ENCODE measurements around the gene COIL.
"Not testable (repeated sequence)": the region's sequence is repeated elsewhere in the genome, so short reads cannot be mapped to it uniquely, and the experiment has no call there.

The COIL gene

GRCh38 chr17:56965241-56965640 lies 4.4 kb upstream of the COIL start:
- not testable (repeated sequence) for H3K36me3 Mint-ChIP-seq, H3K27ac Mint-ChIP-seq, ATAC-seq, H3K9me3 Mint-ChIP-seq, H3K4me3 Mint-ChIP-seq, H3K4me1 Mint-ChIP-seq
- DNase-seq (ENCODE audit: low spot score in 2 of 2): peak in 1 of 2 donors; percentile 44

- Mint-ChIP-seq H3K4me1 (peaks cover 12% of the 10 kb centered on the region), H3K27ac (no peak overlapping the region)
Measured at GRCh38 chr17:56956992-56957391, 3.9 kb downstream of the COIL start.

GRCh38 chr17:56949595-56949994 lies 11.3 kb downstream of the COIL start:
- H3K36me3 Mint-ChIP-seq: peaks cover 87% of the 10 kb centered on the region
- DNase-seq (ENCODE audit: low spot score in 2 of 2): no peak
- H3K4me1 Mint-ChIP-seq: no peaks in the 10 kb centered on the region
- H3K4me3 Mint-ChIP-seq: no peak overlapping the region
- ATAC-seq: no peak
- no peaks in the 10 kb centered on the region for H3K9me3 Mint-ChIP-seq
- H3K27ac Mint-ChIP-seq: no peak overlapping the region

More at GRCh38 chr17:56956992-56957391, 3.9 kb downstream of the COIL start:
- DNase-seq (ENCODE audit: low spot score in 2 of 2): no peak
- no peak overlapping the region for H3K4me3 Mint-ChIP-seq
- no peaks in the 10 kb centered on the region for H3K9me3 Mint-ChIP-seq
- peaks cover 21% of the 10 kb centered on the region for H3K36me3 Mint-ChIP-seq
- no peak for ATAC-seq

DNA sequence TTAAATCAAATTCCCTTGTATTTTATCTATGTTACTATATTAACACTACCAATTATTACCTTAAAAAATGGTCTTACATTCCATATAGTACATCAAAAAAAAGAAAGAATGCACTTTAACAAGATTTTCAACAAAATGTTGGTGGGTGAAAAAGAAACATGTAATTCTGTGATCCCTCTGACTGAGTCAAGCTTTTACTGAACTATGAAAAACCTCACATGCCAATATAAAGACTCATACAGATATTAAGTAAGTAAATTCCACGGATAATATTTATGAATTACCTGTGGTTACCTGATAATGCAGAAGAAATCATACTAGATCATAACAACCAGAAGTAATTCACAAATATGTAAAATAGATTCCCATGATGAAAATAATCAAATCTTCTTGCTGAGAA lies 12.4 kb downstream of the COIL start:
- H3K9me3 Mint-ChIP-seq: no peaks in the 10 kb centered on the region

GRCh38 chr17:56947741-56948140 lies 13.1 kb downstream of the COIL start:
- H3K36me3 Mint-ChIP-seq: peaks cover 95% of the 10 kb centered on the region
- H3K27ac Mint-ChIP-seq: no peak overlapping the region
- no peak for ATAC-seq
- no peak overlapping the region for H3K4me3 Mint-ChIP-seq
- H3K4me1 Mint-ChIP-seq: no peaks in the 10 kb centered on the region
- no peak for DNase-seq (ENCODE audit: low spot score in 2 of 2)
- no peaks in the 10 kb centered on the region for H3K9me3 Mint-ChIP-seq

More for the DNA sequence above, 12.4 kb downstream of the COIL start:
- H3K27ac Mint-ChIP-seq: no peak overlapping the region
- H3K36me3 Mint-ChIP-seq: peaks cover 96% of the 10 kb centered on the region
- ATAC-seq (no peak), DNase-seq (ENCODE audit: low spot score in 2 of 2) (no peak)
- H3K4me3 Mint-ChIP-seq: no peak overlapping the region
- no peaks in the 10 kb centered on the region for H3K4me1 Mint-ChIP-seq

- no peak overlapping the region for H3K27ac Mint-ChIP-seq
- H3K36me3 Mint-ChIP-seq: peaks cover 94% of the 10 kb centered on the region
- H3K4me1 Mint-ChIP-seq: no peaks in the 10 kb centered on the region
- no peaks in the 10 kb centered on the region for H3K9me3 Mint-ChIP-seq
- no peak overlapping the region for H3K4me3 Mint-ChIP-seq
- DNase-seq (ENCODE audit: low spot score in 2 of 2) (no peak), ATAC-seq (no peak)
Measured at GRCh38 chr17:56945938-56946505, 14.8 kb downstream of the COIL start.

DNA sequence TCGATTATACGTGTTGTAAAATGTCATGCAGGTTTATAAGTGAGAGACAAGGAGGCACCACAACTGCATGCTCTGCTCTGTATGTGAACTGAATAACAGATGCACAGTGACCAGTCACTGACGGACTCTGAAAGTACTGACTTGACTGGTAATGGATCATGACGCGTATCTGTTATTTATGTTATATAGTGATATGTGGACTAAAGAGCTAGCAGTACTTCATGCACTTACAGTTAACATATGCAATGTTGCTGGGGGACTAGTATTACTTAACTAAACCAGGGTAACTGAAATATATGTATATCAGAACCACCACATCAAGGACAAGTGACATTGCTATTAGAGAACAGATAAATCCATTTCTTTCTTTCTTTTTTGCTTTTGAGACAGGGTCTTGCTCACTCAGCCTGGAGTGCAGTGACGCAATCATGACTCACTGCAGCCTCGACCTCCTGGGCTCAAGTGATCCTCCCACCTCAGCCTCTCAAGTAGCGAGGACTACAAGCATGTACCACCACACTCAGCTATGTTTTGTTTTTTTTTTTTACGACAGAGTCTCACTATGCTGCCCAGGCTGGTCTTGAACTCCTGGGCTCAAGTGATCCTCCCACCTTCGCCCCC lies 17.2 kb downstream of the COIL start:
- no peak overlapping the region for H3K4me3 Mint-ChIP-seq
- H3K4me1 Mint-ChIP-seq: no peaks in the 10 kb centered on the region
- ATAC-seq: peak; percentile 68
- H3K9me3 Mint-ChIP-seq: no peaks in the 10 kb centered on the region
- no peak for DNase-seq (ENCODE audit: low spot score in 2 of 2)
- peaks cover 94% of the 10 kb centered on the region for H3K36me3 Mint-ChIP-seq
- no peak overlapping the region for H3K27ac Mint-ChIP-seq

- DNase-seq (ENCODE audit: low spot score in 2 of 2) (peak in 1 of 2 donors; percentile 49), ATAC-seq (peak; percentile 66)
- peaks cover 94% of the 10 kb centered on the region for H3K36me3 Mint-ChIP-seq
- peaks cover 5% of the 10 kb centered on the region for H3K4me1 Mint-ChIP-seq
- no peaks in the 10 kb centered on the region for H3K9me3 Mint-ChIP-seq
- H3K27ac Mint-ChIP-seq: no peak overlapping the region
- no peak overlapping the region for H3K4me3 Mint-ChIP-seq
Measured at GRCh38 chr17:56939869-56940484, 20.9 kb downstream of the COIL start.

DNA sequence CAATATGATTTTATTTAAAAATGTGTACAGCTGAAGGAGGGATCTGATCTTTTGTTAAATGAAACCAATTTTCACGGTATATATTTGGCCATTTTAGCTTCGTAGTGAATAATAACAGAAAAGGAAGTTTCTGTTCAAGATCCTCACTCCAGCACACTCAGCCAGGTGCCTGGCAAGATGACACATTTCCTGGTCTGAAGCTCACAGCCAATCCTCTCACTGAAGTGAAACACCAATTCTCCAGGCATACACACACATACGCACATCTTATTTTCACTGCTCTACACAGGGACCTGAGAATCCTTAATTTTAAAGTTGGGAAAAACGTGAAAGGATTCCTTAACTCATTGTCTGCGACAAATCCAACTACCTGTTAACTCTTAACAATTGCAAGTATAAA lies 22.6 kb downstream of the COIL start:
- peak overlapping the region; percentile 8 for H3K27ac Mint-ChIP-seq
- H3K4me1 Mint-ChIP-seq: peaks cover 15% of the 10 kb centered on the region
- peaks cover 85% of the 10 kb centered on the region for H3K36me3 Mint-ChIP-seq
- H3K4me3 Mint-ChIP-seq; DNase-seq (ENCODE audit: low spot score in 2 of 2); ATAC-seq; H3K9me3 Mint-ChIP-seq: not testable (repeated sequence)

DNA sequence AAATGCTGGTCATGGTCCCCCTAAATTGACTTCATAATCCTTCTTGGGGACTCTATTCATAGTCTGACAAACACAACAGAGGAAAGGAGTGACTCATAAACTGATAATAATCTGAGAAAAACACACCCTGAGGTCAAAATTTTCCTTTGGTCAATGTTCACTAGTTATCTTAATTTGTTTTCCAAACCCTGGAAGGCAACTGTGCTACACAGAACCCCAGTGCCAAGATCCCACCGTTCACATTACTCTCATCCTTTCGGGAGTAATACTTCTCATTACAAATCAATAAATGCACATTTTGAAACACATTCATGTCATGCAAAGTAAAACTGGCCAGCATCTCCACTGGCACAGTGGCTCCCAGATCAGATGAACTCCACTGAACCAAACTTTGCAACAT lies 23.2 kb downstream of the COIL start:
- no peak for ATAC-seq
- H3K27ac Mint-ChIP-seq: peak overlapping the region; percentile 8

GRCh38 chr17:56936697-56937322 lies 24.0 kb downstream of the COIL start:
- no peak overlapping the region for H3K4me3 Mint-ChIP-seq
- H3K4me1 Mint-ChIP-seq: peaks cover 15% of the 10 kb centered on the region
- no peak for ATAC-seq
- peaks cover 77% of the 10 kb centered on the region for H3K36me3 Mint-ChIP-seq
- no peak overlapping the region for H3K27ac Mint-ChIP-seq
- peak in 1 of 2 donors; percentile 34 for DNase-seq (ENCODE audit: low spot score in 2 of 2)
- no peaks in the 10 kb centered on the region for H3K9me3 Mint-ChIP-seq

More for the DNA sequence above, 23.2 kb downstream of the COIL start:
- peak in 1 of 2 donors; percentile 40 for DNase-seq (ENCODE audit: low spot score in 2 of 2)
- Mint-ChIP-seq H3K36me3 (peaks cover 81% of the 10 kb centered on the region), H3K9me3 (no peaks in the 10 kb centered on the region), H3K4me3 (no peak overlapping the region), H3K4me1 (peaks cover 15% of the 10 kb centered on the region)

DNA sequence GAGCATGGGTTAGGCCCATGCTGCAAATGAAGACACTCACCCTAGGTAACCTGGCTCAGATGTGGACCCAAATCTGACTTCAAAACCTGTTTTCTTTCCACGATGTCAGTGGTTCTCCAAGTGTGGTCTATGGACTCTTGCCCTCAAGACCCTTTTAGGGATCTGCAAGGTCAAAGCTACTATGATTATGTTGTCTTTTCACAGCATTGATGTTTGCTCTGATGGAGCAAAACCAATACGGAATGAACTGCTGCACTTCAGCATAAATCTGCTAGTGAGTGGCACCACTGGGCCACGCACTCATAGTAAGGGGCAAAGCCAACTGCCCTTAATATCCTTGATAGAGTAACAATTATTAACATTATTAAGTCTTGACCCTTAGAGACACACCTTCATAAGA lies 25.4 kb downstream of the COIL start:
- Mint-ChIP-seq H3K27ac (no peak overlapping the region), H3K4me1 (peaks cover 15% of the 10 kb centered on the region), H3K9me3 (no peaks in the 10 kb centered on the region), H3K36me3 (peaks cover 63% of the 10 kb centered on the region), H3K4me3 (no peak overlapping the region)
- no peak for ATAC-seq
- peak in 1 of 2 donors; percentile 10 for DNase-seq (ENCODE audit: low spot score in 2 of 2)

- no peak overlapping the region for H3K4me3 Mint-ChIP-seq
- peaks cover 15% of the 10 kb centered on the region for H3K4me1 Mint-ChIP-seq
- peaks cover 52% of the 10 kb centered on the region for H3K36me3 Mint-ChIP-seq
- ATAC-seq (peak; percentile 99), DNase-seq (ENCODE audit: low spot score in 2 of 2) (peak in 1 of 2 donors; percentile 52)
- H3K9me3 Mint-ChIP-seq: no peaks in the 10 kb centered on the region
- no peak overlapping the region for H3K27ac Mint-ChIP-seq
Measured at GRCh38 chr17:56934280-56934679, 26.6 kb downstream of the COIL start.

GRCh38 chr17:56933868-56934267 lies 27.0 kb downstream of the COIL start:
- no peak overlapping the region for H3K27ac Mint-ChIP-seq
- DNase-seq (ENCODE audit: low spot score in 2 of 2) (peak in 1 of 2 donors; percentile 20), ATAC-seq (peak; percentile 43)
- peaks cover 48% of the 10 kb centered on the region for H3K36me3 Mint-ChIP-seq
- H3K4me1 Mint-ChIP-seq: peaks cover 15% of the 10 kb centered on the region
- H3K9me3 Mint-ChIP-seq: no peaks in the 10 kb centered on the region
- no peak overlapping the region for H3K4me3 Mint-ChIP-seq

- Mint-ChIP-seq H3K4me1 (peaks cover 15% of the 10 kb centered on the region), H3K27ac (no peak overlapping the region), H3K9me3 (no peaks in the 10 kb centered on the region), H3K4me3 (no peak overlapping the region), H3K36me3 (peaks cover 41% of the 10 kb centered on the region)
- DNase-seq (ENCODE audit: low spot score in 2 of 2) (peak in 1 of 2 donors; percentile 6), ATAC-seq (no peak)
Measured at GRCh38 chr17:56933151-56933745, 27.6 kb downstream of the COIL start.
